ENCODE measurements around the gene NTN5. TPM values are rescaled to one million over a fixed set of nuclear protein-coding genes. Genes with fewer than 3 reads are reported as not detected.

The NTN5 gene
- total and polyA plus RNA-seq, 2 of the 4 experiments (the other 2 are of a cell fraction), result 0.19 TPM; not detected in 1

GRCh38 chr19:48629599-48630295, 43.1 kb downstream of the NTN5 start:
- in situ Hi-C loops (cut with MboI; ENCODE audit: low sequenced_read_pairs), result no loop called here
- peak overlapping the region in 1 of 2 experiments; percentile 59; a peak in 1 of 4 replicates for H4K8ac ChIP-seq (ENCODE audit: low read depth in 2 of 2, low read length in 2 of 2)
- no peak overlapping the region for H3K4me3 ChIP-seq (ENCODE audit: insufficient read depth, low read depth, low read length)
- DNase-seq (no peak), ATAC-seq (ENCODE audit: low read depth) (peak; percentile 10)
- no peak overlapping the region for H3K27ac ChIP-seq (ENCODE audit: insufficient read depth, low read length)
- no peak overlapping the region for H3K4me2 ChIP-seq (ENCODE audit: low read depth, low read length)
- 49% methylated on average over 27 of the region's 48 CpGs; no CpG with 5 or more reads in 1 of the 2 experiments for WGBS, 2 experiments (ENCODE audit: extremely low coverage in 2 of 2, insufficient read length in 1 of 2)
- no peak overlapping the region for H3K56ac ChIP-seq (ENCODE audit: extremely low read depth, insufficient read depth, low read length)
- H2AFZ ChIP-seq (replicated peaks; ENCODE audit: low read length, poor library complexity), result peak overlapping the region; percentile 46
- intact Hi-C loops (cut with micrococcal nuclease), result no loop called here
- no peak overlapping the region for H3K18ac ChIP-seq (ENCODE audit: low read depth, low read length)
- peak overlapping the region; percentile 64; the same call in 1 of the 2 replicates for H2AK5ac ChIP-seq (ENCODE audit: low read depth, low read length)
- H2BK120ac ChIP-seq (ENCODE audit: low read depth, low read length), result no peak overlapping the region
- dilution Hi-C loops (cut with HindIII; ENCODE audit: low sequenced_read_pairs, unreplicated experiment), result no loop called here
- H4K20me1 ChIP-seq (ENCODE audit: insufficient read depth, low read length), result no peaks in the 10 kb centered on the region
- no peak overlapping the region for H4K5ac ChIP-seq (ENCODE audit: low read depth, low read length)
- peaks cover 37% of the 10 kb centered on the region for H3K4me1 ChIP-seq (ENCODE audit: control insufficient read depth, insufficient read depth, low read length)
- H3K79me1 ChIP-seq (ENCODE audit: low read depth in 1 of 2, low read length in 2 of 2), result peaks cover 4 to 17% of the 10 kb centered on the region in 2 experiments
- no peak overlapping the region for H3K9ac ChIP-seq (ENCODE audit: low read depth, low read length)
- H2AK9ac ChIP-seq (replicated peaks; ENCODE audit: low read depth, low read length, poor library complexity), result no peak overlapping the region
- no peak overlapping the region for H3K4ac ChIP-seq (ENCODE audit: low read depth, low read length)
- H3K23ac ChIP-seq (ENCODE audit: low read depth, low read length), result no peak overlapping the region
- peaks cover 6% of the 10 kb centered on the region; the same call in 1 of the 2 replicates for H3K36me3 ChIP-seq (ENCODE audit: control insufficient read depth, insufficient read depth, low read length)
- CTCF ChIA-PET, result no interaction called here
- no peak overlapping the region for H3K14ac ChIP-seq (replicated peaks; ENCODE audit: low read depth, low read length)
- H2BK5ac ChIP-seq (ENCODE audit: low read depth, low read length, poor library complexity, severe bottlenecking), result no peak overlapping the region
- H3K27me3 ChIP-seq (ENCODE audit: control insufficient read depth, insufficient read depth, low read length), result no peaks in the 10 kb centered on the region
- H4K91ac ChIP-seq (ENCODE audit: insufficient read depth, low read depth, low read length), result no peak overlapping the region
- H2BK15ac ChIP-seq (ENCODE audit: low read depth, low read length), result no peak overlapping the region
- no peak overlapping the region for H2BK20ac ChIP-seq (ENCODE audit: low read depth, low read length)
- H3K9me3 ChIP-seq (ENCODE audit: control insufficient read depth, insufficient read depth, low read length), result no peaks in the 10 kb centered on the region
- POLR2A ChIA-PET (ENCODE audit: unreplicated experiment), result interaction anchor here (0.5 kb wide), 1 partner anchor 906 kb away, joined by 5 read pairs; no protein-coding TSS in a partner anchor
- peaks cover 18% of the 10 kb centered on the region for H3K9me1 ChIP-seq (ENCODE audit: insufficient read depth, low read length)
- no TSS peak for BruUV-seq (replicated peaks)
- TF ChIP-seq USF2 (IDR thresholded peaks at IDR 0.05; ENCODE audit: low read depth, low read length) (no peak), ELK1 (IDR thresholded peaks at IDR 0.05; ENCODE audit: borderline replicate concordance, low read depth, low read length) (no peak), RCOR1 (IDR thresholded peaks at IDR 0.05; ENCODE audit: insufficient replicate concordance, low read length) (no peak), NFE2L2 (IDR thresholded peaks at IDR 0.05; ENCODE audit: low read depth, low read length) (no peak), CHD1 (IDR thresholded peaks at IDR 0.05; ENCODE audit: low read depth, low read length) (no peak), MAFK (IDR thresholded peaks at IDR 0.05; ENCODE audit: low read depth, low read length) (no peak), SMC3 (IDR thresholded peaks at IDR 0.05; ENCODE audit: low read depth, low read length) (no peak), MXI1 (IDR thresholded peaks at IDR 0.05; ENCODE audit: borderline replicate concordance, low read depth, low read length) (no peak), RAD21 (IDR thresholded peaks at IDR 0.05; ENCODE audit: low read length) (no peak), RFX5 (IDR thresholded peaks at IDR 0.05; ENCODE audit: low read depth, low read length) (no peak), POLR2A (IDR thresholded peaks at IDR 0.05; ENCODE audit: low read depth, low read length) (no peak), CEBPB (IDR thresholded peaks at IDR 0.05; ENCODE audit: low read depth, low read length) (no peak), BHLHE40 (IDR thresholded peaks at IDR 0.05; ENCODE audit: low read depth, low read length) (no peak), FOS (IDR thresholded peaks at IDR 0.05; ENCODE audit: low read depth, low read length) (no peak), MAZ (IDR thresholded peaks at IDR 0.05; ENCODE audit: borderline replicate concordance, low read depth, low read length) (no peak)

Measured in IMR-90 (cell line).